H1 (cell line): ENCODE measurements around the gene ASIP. TPM values are rescaled to one million over a fixed set of nuclear protein-coding genes. Genes with fewer than 3 reads are reported as not detected.

Source experiments
- CTCF ChIA-PET: fragments of 300-600 bp; sonication (Branson Sonifier 250); formaldehyde crosslinking; loops from one replicate; lab custom pipeline; 2021; ENCODE audit not compliant: partially characterized antibody; lab: Charles Lee
- POLR2A ChIA-PET: fragments of 300-600 bp; sonication (Branson Sonifier 250); formaldehyde crosslinking; loops from one replicate; lab custom pipeline; 2021; ENCODE audit warnings: inconsistent platforms; ENCODE audit not compliant: partially characterized antibody; lab: Charles Lee
- DNase-seq, 2 experiments: peaks; one replicate each; pipeline versions ENCODE4 v3.0.0 to v3.0.0-alpha.2; 2010 to 2022; ENCODE audit warnings: low spot score in 2 of 2, low read depth in 1 of 2, mixed read lengths in 1 of 2
- FAIRE-seq: peaks from 2 replicates; lab custom pipeline; 2011; peaks lifted over from hg19 to GRCh38; lab: Jason Lieb, UNC
- H2AFZ ChIP-seq: 2 replicates; pipeline ENCODE4 v1.8.1; 2012; ENCODE audit warnings: low read length, inconsistent platforms
- H2AK5ac ChIP-seq: 2 replicates; pipeline ENCODE4 v1.6.1; 2013; ENCODE audit warnings: low read depth, low read length
- H2BK120ac ChIP-seq: replicated peaks from 2 replicates; pipeline ENCODE3; 2013; ENCODE audit warnings: low read depth, low read length, inconsistent platforms
- H2BK12ac ChIP-seq: 2 replicates; pipeline ENCODE4 v1.6.1; 2013; ENCODE audit warnings: low read depth, low read length
- H2BK15ac ChIP-seq: 2 replicates; pipeline ENCODE4 v1.6.1; 2013; ENCODE audit warnings: low read length
- H2BK20ac ChIP-seq: 2 replicates; pipeline ENCODE4 v1.6.1; 2013; ENCODE audit warnings: low read length
- H2BK5ac ChIP-seq: 2 replicates; pipeline ENCODE4 v1.6.1; 2013; ENCODE audit warnings: low read depth, low read length
- H3K14ac ChIP-seq: 2 replicates; pipeline ENCODE4 v1.6.1; 2013; ENCODE audit warnings: inconsistent platforms; ENCODE audit not compliant: insufficient read length
- H3K18ac ChIP-seq: 2 replicates; pipeline ENCODE4 v1.6.1; 2013; ENCODE audit warnings: low read length; ENCODE audit errors: extremely low read depth
- H3K23ac ChIP-seq: 2 replicates; pipeline ENCODE4 v1.6.1; 2013; ENCODE audit warnings: inconsistent platforms; ENCODE audit not compliant: insufficient read length
- H3K23me2 ChIP-seq: 2 replicates; pipeline ENCODE4 v1.6.1; 2013; ENCODE audit warnings: low read depth, low read length
- H3K27ac ChIP-seq: 2 replicates; pipeline ENCODE4 v1.6.1; 2011; ENCODE audit warnings: low read depth, low read length, inconsistent platforms
- H3K27me3 ChIP-seq, 4 experiments: replicated peaks in 1 of 4; 1 replicate in 1 of 4; 2 replicates in 3 of 4; pipeline versions ENCODE4 v1.6.1 to v1.8.1; 2011 to 2013; ENCODE audit warnings: low read length in 3 of 4, mild to moderate bottlenecking in 3 of 4, inconsistent platforms in 2 of 4, mixed read lengths in 2 of 4, moderate library complexity in 1 of 4; ENCODE audit not compliant: control insufficient read depth in 3 of 4, insufficient read depth in 3 of 4; ENCODE audit errors: extremely low read depth in 1 of 4
- H3K36me3 ChIP-seq, 4 experiments: 2 replicates each; pipeline versions ENCODE4 v1.6.1 to v1.8.1; 2011 to 2013; ENCODE audit warnings: mild to moderate bottlenecking in 4 of 4, low read length in 3 of 4, moderate library complexity in 2 of 4, control low read depth in 1 of 4, inconsistent platforms in 1 of 4; ENCODE audit not compliant: insufficient read depth in 4 of 4, control insufficient read depth in 2 of 4
- H3K4ac ChIP-seq: replicated peaks from 2 replicates; pipeline ENCODE3; 2013; ENCODE audit warnings: low read length, low read depth, mixed read lengths, inconsistent platforms; ENCODE audit not compliant: insufficient read length
- H3K4me1 ChIP-seq, 4 experiments: replicated peaks in 1 of 4; 1 replicate in 1 of 4; 2 replicates in 3 of 4; pipeline versions ENCODE4 v1.6.1 to v1.8.1; 2011 to 2013; ENCODE audit warnings: low read length in 3 of 4, inconsistent platforms in 2 of 4, mixed read lengths in 1 of 4; ENCODE audit not compliant: insufficient read depth in 4 of 4, control insufficient read depth in 3 of 4
- H3K4me2 ChIP-seq, 2 experiments: 2 replicates each; pipeline versions ENCODE4 v1.6.1 to v1.8.1; 2011 to 2013; ENCODE audit warnings: low read depth in 2 of 2, low read length in 2 of 2, control low read depth in 1 of 2, inconsistent platforms in 1 of 2, mild to moderate bottlenecking in 1 of 2; ENCODE audit not compliant: insufficient read depth in 1 of 2
- H3K4me3 ChIP-seq, 4 experiments: fragments of 200-600, 300-600 bp in 1 of 4; sonication (generic), shearing (Covaris generic), sonication (Bioruptor Twin) in 1 of 4; 2 replicates each; pipeline versions ENCODE4 v1.5.1 to v1.8.1; 2011 to 2016; ENCODE audit warnings: low read length in 4 of 4, low read depth in 3 of 4, control low read depth in 2 of 4, inconsistent platforms in 2 of 4, mild to moderate bottlenecking in 2 of 4, mixed read lengths in 1 of 4, moderate library complexity in 1 of 4; ENCODE audit not compliant: insufficient read depth in 2 of 4; ENCODE audit errors: extremely low read depth in 1 of 4
- H3K56ac ChIP-seq: replicated peaks from 2 replicates; pipeline ENCODE3; 2013; ENCODE audit warnings: low read depth, mild to moderate bottlenecking, mixed read lengths, low read length, inconsistent platforms; ENCODE audit not compliant: insufficient read length
- H3K79me1 ChIP-seq: 2 replicates; pipeline ENCODE4 v1.6.1; 2013; ENCODE audit warnings: low read depth, low read length, control low read depth
- H3K79me2 ChIP-seq, 2 experiments: 2 replicates each; pipeline versions ENCODE4 v1.6.1 to v1.8.1; 2012 to 2013; ENCODE audit warnings: low read length in 2 of 2, mild to moderate bottlenecking in 2 of 2, inconsistent platforms in 1 of 2; ENCODE audit not compliant: insufficient read depth in 2 of 2, control insufficient read depth in 1 of 2
- H3K9ac ChIP-seq, 4 experiments: replicated peaks in 1 of 4; 1 replicate in 1 of 4; 2 replicates in 3 of 4; pipeline versions ENCODE4 v1.6.1 to v1.8.1; 2011 to 2013; ENCODE audit warnings: low read depth in 3 of 4, low read length in 3 of 4, control low read depth in 2 of 4, mild to moderate bottlenecking in 2 of 4, moderate library complexity in 2 of 4, inconsistent platforms in 1 of 4; ENCODE audit errors: extremely low read depth in 1 of 4
- H3K9me3 ChIP-seq, 2 experiments: 2 replicates each; pipeline versions ENCODE4 v1.6.1 to v1.8.1; 2012 to 2013; ENCODE audit warnings: mild to moderate bottlenecking in 2 of 2, moderate library complexity in 2 of 2, control low read depth in 1 of 2, inconsistent platforms in 1 of 2, low read depth in 1 of 2, low read length in 1 of 2, mixed read lengths in 1 of 2; ENCODE audit not compliant: insufficient read depth in 2 of 2
- H4K20me1 ChIP-seq, 2 experiments: replicated peaks in 1 of 2; 2 replicates each; pipeline versions ENCODE3 to v1.8.1; 2011 to 2013; ENCODE audit warnings: inconsistent platforms in 2 of 2, low read length in 2 of 2, mild to moderate bottlenecking in 1 of 2; ENCODE audit not compliant: insufficient read depth in 2 of 2, control insufficient read depth in 1 of 2
- H4K5ac ChIP-seq: 2 replicates; pipeline ENCODE4 v1.6.1; 2013; ENCODE audit warnings: low read length, low read depth, mixed read lengths, inconsistent platforms; ENCODE audit not compliant: insufficient read length
- H4K8ac ChIP-seq: 2 replicates; pipeline ENCODE4 v1.8.0; 2013; ENCODE audit warnings: mild to moderate bottlenecking, moderate library complexity, low read length, inconsistent platforms; ENCODE audit not compliant: insufficient read depth; ENCODE audit errors: extremely low read depth
- H4K91ac ChIP-seq: replicated peaks from 2 replicates; pipeline ENCODE3; 2013; ENCODE audit warnings: low read length, mixed read lengths, inconsistent platforms; ENCODE audit not compliant: insufficient read length
- HDAC2 ChIP-seq, 2 experiments: fragments of 300-600 bp in 1 of 2; sonication (generic) in 1 of 2; IDR thresholded peaks; 2 replicates each; pipeline ENCODE4 v1.6.1; 2011 to 2012; ENCODE audit warnings: low read depth in 2 of 2, low read length in 2 of 2, mild to moderate bottlenecking in 2 of 2, moderate library complexity in 2 of 2, borderline replicate concordance in 1 of 2, inconsistent platforms in 1 of 2
- WGBS, 2 experiments: shearing (Covaris generic) in 1 of 2; methylation state at CpG; one replicate each; pipeline versions ENCODE4 v1.1.6 to v1.1.7; 2013 to 2015; ENCODE audit warnings: low lambda C conversion rate in 2 of 2, mixed read lengths in 2 of 2, inconsistent platforms in 1 of 2, low coverage in 1 of 2, missing lambda C conversion rate in 1 of 2; ENCODE audit not compliant: insufficient replicate concordance in 2 of 2, insufficient coverage in 1 of 2, insufficient read length in 1 of 2; ENCODE audit errors: extremely low coverage in 1 of 2, missing lambda C conversion rate in 1 of 2; 5-methylcytosine and 5-hydroxymethylcytosine counted together
- polyA plus RNA-seq, 7 experiments: library from polyadenylated mRNA; depleted of rRNA in 3 of 7; stranded (reverse) in 5 of 7; unstranded in 2 of 7; fragments of >200 nt in 5 of 7; fragments of 200-250 nt in 2 of 7; gene quantifications; 1 replicate in 5 of 7; 2 replicates in 1 of 7; 4 replicates in 1 of 7; pipeline versions ENCODE4 v1.2.1 to v1.2.3, GENCODE V29; 2011 to 2013; ENCODE audit warnings: missing spikeins in 2 of 7, mixed read lengths in 2 of 7
- total RNA-seq: library from RNA; stranded (reverse); fragmentation: NEBNext Ultra II Directional; extraction: Animal tissue kit (Norgen Biotek cat#: 25700); gene quantifications from 2 replicates; pipeline ENCODE4 v1.2.1, GENCODE V29; 2021

The ASIP gene
- total and polyA plus RNA-seq, 2 of the 8 experiments (the other 6 are each of a cell fraction or from before 2014, with no cell fraction given), result not detected

DNA sequence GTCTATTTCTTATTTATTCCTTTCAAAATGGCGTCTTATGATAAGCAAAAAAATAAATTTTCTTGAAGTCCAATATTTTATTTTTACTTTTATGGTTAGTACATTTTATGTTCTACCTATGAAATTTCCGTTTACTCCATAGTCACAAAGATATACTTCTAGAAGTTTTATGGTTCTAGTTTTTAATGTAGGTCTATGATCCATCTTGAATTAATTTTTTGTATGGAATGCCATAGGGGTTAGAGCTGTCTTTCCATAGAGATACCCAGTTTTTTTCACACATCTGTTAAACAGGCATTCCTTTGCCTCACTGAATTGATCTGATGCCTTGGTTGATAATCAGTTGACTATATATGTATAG, 24.9 kb upstream of the ASIP start:
- Histone ChIP-seq H3K14ac (no peak overlapping the region), H2BK12ac (no peak overlapping the region), H2BK120ac (no peak overlapping the region), H3K36me3 (no peaks in the 10 kb centered on the region), H3K4me3 (peak overlapping the region; percentile 25 to 57 (median 40); a peak in 6 of 8 replicates), H4K20me1 (no peaks in the 10 kb centered on the region), H3K27me3 (peaks cover 0 to 22% (median 4%) of the 10 kb centered on the region in 4 experiments; a peak in 2 of 7 replicates), H4K8ac (no peak overlapping the region), H4K91ac (no peak overlapping the region), H3K23me2 (peaks cover 3% of the 10 kb centered on the region; the same call in 1 of the 2 replicates), H3K23ac (no peak overlapping the region), H3K27ac (no peak overlapping the region), H3K9ac (0 out of 7 replicates have a peak overlapping the region, but pooled peaks of 1 of the 4 experiments have one; percentile 27), H3K9me3 (no peaks in the 10 kb centered on the region), H3K4ac (no peak overlapping the region), H2BK20ac (no peak overlapping the region), H2BK15ac (no peak overlapping the region), H2BK5ac (no peak overlapping the region), H3K79me2 (no peaks in the 10 kb centered on the region), H3K4me1 (no peaks in the 10 kb centered on the region), H4K5ac (no peak overlapping the region), H3K56ac (no peak overlapping the region), H3K18ac (no peak overlapping the region), H2AK5ac (no peak overlapping the region), H2AFZ (no peak overlapping the region), H3K79me1 (no peaks in the 10 kb centered on the region), H3K4me2 (peak overlapping the region; percentile 52 to 73)
- no peak for FAIRE-seq
- ChIA-PET POLR2A (interaction anchor here (0.8 to 1.3 kb wide), 2 partner anchors 86 to 223 kb away, joined by 3 to 4 read pairs; partner anchors contain the start of genes AHCY and RALY), CTCF (interaction anchor here (0.6 to 1.5 kb wide), 4 partner anchors 10 to 306 kb away, joined by 3 to 6 read pairs (median 3); no protein-coding TSS in a partner anchor)
- 8% methylated on average over 2 of the region's 2 CpGs; no CpG with 5 or more reads in 1 of the 2 experiments for WGBS, 2 experiments
- no peak for DNase-seq
- no peak for TF ChIP-seq HDAC2 (IDR thresholded peaks at IDR 0.05; ENCODE audit: borderline replicate concordance in 1 of 2, low read depth in 2 of 2, low read length in 2 of 2)
